ENCODE measurements around the gene ELP2.

DNA sequence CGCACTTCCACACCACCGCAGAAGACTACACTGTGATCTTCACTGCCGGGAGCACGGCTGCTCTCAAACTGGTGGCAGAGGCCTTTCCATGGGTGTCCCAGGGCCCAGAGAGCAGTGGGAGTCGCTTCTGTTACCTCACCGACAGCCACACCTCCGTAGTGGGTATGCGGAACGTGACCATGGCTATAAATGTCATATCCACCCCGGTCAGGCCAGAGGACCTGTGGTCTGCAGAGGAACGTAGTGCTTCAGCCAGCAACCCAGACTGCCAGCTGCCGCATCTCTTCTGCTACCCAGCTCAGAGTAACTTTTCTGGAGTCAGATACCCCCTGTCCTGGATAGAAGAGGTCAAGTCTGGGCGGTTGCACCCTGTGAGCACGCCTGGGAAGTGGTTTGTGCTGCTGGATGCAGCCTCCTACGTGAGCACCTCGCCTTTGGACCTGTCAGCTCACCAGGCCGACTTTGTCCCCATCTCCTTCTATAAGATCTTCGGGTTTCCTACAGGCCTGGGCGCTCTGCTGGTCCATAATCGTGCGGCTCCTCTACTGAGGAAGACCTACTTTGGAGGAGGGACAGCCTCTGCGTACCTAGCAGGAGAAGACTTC, 70.1 kb downstream of the ELP2 start:
- TF ChIP-seq, protein P1, sequence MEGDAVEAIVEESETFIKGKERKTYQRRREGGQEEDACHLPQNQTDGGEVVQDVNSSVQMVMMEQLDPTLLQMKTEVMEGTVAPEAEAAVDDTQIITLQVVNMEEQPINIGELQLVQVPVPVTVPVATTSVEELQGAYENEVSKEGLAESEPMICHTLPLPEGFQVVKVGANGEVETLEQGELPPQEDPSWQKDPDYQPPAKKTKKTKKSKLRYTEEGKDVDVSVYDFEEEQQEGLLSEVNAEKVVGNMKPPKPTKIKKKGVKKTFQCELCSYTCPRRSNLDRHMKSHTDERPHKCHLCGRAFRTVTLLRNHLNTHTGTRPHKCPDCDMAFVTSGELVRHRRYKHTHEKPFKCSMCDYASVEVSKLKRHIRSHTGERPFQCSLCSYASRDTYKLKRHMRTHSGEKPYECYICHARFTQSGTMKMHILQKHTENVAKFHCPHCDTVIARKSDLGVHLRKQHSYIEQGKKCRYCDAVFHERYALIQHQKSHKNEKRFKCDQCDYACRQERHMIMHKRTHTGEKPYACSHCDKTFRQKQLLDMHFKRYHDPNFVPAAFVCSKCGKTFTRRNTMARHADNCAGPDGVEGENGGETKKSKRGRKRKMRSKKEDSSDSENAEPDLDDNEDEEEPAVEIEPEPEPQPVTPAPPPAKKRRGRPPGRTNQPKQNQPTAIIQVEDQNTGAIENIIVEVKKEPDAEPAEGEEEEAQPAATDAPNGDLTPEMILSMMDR (IDR thresholded peaks at IDR 0.05) = no peak
- no peak for TF ChIP-seq POLR2A (IDR thresholded peaks at IDR 0.05)
